ENCODE results near the gene DSG3.

DNA sequence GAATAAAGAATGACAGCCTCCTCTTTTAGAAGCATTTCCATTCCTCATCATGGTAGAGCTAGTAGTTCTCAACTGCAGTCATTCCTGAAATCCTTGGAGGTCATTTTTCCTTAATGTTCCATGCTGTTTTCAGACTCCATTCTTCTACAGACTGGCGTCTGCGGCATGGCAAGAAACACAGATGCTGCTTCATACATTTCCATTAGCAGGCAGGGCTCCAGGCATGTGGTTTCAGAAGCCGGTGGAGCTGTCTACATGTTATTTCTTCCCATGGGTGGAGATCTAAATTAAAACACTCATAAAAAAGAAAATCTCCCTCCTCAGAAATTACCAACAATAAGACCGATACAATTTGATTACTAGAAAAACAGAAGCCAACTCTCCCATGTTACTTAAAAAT is 6.0 kb upstream of the DSG3 start:
- TF ChIP-seq L3MBTL2 (conservative IDR thresholded peaks at IDR 0.05) (no peak), SP1 (IDR thresholded peaks at IDR 0.05) (no peak), BHLHE40 (IDR thresholded peaks at IDR 0.05; ENCODE audit: borderline replicate concordance) (no peak), TARDBP (IDR thresholded peaks at IDR 0.05) (no peak), FOXA1 (IDR thresholded peaks at IDR 0.05) (no peak), SUZ12 (IDR thresholded peaks at IDR 0.05) (no peak), LEF1 (IDR thresholded peaks at IDR 0.05; ENCODE audit: borderline replicate concordance) (no peak)
- TF ChIP-seq, protein P1, sequence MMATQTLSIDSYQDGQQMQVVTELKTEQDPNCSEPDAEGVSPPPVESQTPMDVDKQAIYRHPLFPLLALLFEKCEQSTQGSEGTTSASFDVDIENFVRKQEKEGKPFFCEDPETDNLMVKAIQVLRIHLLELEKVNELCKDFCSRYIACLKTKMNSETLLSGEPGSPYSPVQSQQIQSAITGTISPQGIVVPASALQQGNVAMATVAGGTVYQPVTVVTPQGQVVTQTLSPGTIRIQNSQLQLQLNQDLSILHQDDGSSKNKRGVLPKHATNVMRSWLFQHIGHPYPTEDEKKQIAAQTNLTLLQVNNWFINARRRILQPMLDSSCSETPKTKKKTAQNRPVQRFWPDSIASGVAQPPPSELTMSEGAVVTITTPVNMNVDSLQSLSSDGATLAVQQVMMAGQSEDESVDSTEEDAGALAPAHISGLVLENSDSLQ (IDR thresholded peaks at IDR 0.05): no peak
